HUES48 (cell line): ENCODE data around the gene CYBRD1.
"Not testable (repeated sequence)": the region's sequence is repeated elsewhere in the genome, so short reads cannot be mapped to it uniquely, and the experiment has no call there.

Experiments used
- H3K27ac ChIP-seq: one replicate; pipeline ENCODE4 v1.7.0; 2013; ENCODE audit warnings: low read depth, low read length, inconsistent platforms
- H3K27me3 ChIP-seq: 2 replicates; pipeline ENCODE4 v1.6.1; 2013; ENCODE audit warnings: mild to moderate bottlenecking, low read length; ENCODE audit not compliant: control insufficient read depth, insufficient read depth
- H3K36me3 ChIP-seq: 2 replicates; pipeline ENCODE4 v1.6.1; 2013; ENCODE audit warnings: low read length; ENCODE audit not compliant: control insufficient read depth, insufficient read depth
- H3K4me1 ChIP-seq: 2 replicates; pipeline ENCODE4 v1.6.1; 2013; ENCODE audit warnings: mild to moderate bottlenecking, low read length; ENCODE audit not compliant: control insufficient read depth, insufficient read depth
- H3K4me3 ChIP-seq: 2 replicates; pipeline ENCODE4 v1.5.1; 2013; ENCODE audit warnings: mild to moderate bottlenecking, low read depth, low read length
- H3K9ac ChIP-seq: 2 replicates; pipeline ENCODE4 v1.6.1; 2013; ENCODE audit warnings: mild to moderate bottlenecking, low read depth, low read length, moderate library complexity
- H3K9me3 ChIP-seq: 2 replicates; pipeline ENCODE4 v1.6.1; 2013; ENCODE audit warnings: low read length; ENCODE audit not compliant: control insufficient read depth, insufficient read depth

Gene CYBRD1

GRCh38 chr2:171516793-171517192 lies 5.5 kb upstream of the CYBRD1 start:
- Histone ChIP-seq H3K9ac (no peak overlapping the region), H3K9me3 (no peaks in the 10 kb centered on the region), H3K4me3 (no peak overlapping the region), H3K27ac (no peak overlapping the region), H3K4me1 (peaks cover 15% of the 10 kb centered on the region), H3K27me3 (peaks cover 8% of the 10 kb centered on the region), H3K36me3 (no peaks in the 10 kb centered on the region)

GRCh38 chr2:171520471-171520870 lies 1.8 kb upstream of the CYBRD1 start:
- Histone ChIP-seq H3K9me3 (no peaks in the 10 kb centered on the region), H3K27ac (no peak overlapping the region), H3K9ac (no peak overlapping the region), H3K27me3 (peaks cover 14% of the 10 kb centered on the region), H3K4me3 (no peak overlapping the region), H3K36me3 (no peaks in the 10 kb centered on the region), H3K4me1 (peaks cover 21% of the 10 kb centered on the region)

GRCh38 chr2:171521361-171522051 lies 768 bp upstream of the CYBRD1 start:
- Histone ChIP-seq H3K27me3 (peaks cover 14% of the 10 kb centered on the region), H3K9me3 (no peaks in the 10 kb centered on the region), H3K36me3 (no peaks in the 10 kb centered on the region), H3K9ac (peak overlapping the region; percentile 59; the same call in 1 of the 2 replicates), H3K4me1 (peaks cover 19% of the 10 kb centered on the region), H3K27ac (no peak overlapping the region), H3K4me3 (peak overlapping the region; percentile 90)

- no peaks in the 10 kb centered on the region for H3K9me3 ChIP-seq
- peaks cover 19% of the 10 kb centered on the region for H3K4me1 ChIP-seq
- H3K4me3 ChIP-seq = peak overlapping the region; percentile 90
- H3K27me3 ChIP-seq = peaks cover 14% of the 10 kb centered on the region
- no peaks in the 10 kb centered on the region for H3K36me3 ChIP-seq
- peak overlapping the region; percentile 59 for H3K9ac ChIP-seq
- peak overlapping the region; percentile 61 for H3K27ac ChIP-seq
Observed at GRCh38 chr2:171522788-171523087, 464 bp downstream of the CYBRD1 start.

GRCh38 chr2:171523088-171524017 lies 1.1 kb downstream of the CYBRD1 start:
- H3K27ac ChIP-seq = peak overlapping the region; percentile 69
- peaks cover 19% of the 10 kb centered on the region for H3K4me1 ChIP-seq
- no peaks in the 10 kb centered on the region for H3K9me3 ChIP-seq
- peak overlapping the region; percentile 90 for H3K4me3 ChIP-seq
- no peaks in the 10 kb centered on the region for H3K36me3 ChIP-seq
- H3K27me3 ChIP-seq = peaks cover 14% of the 10 kb centered on the region
- peak overlapping the region; percentile 59 for H3K9ac ChIP-seq

- peak overlapping the region; percentile 69 for H3K27ac ChIP-seq
- H3K9me3 ChIP-seq = no peaks in the 10 kb centered on the region
- peak overlapping the region; percentile 90 for H3K4me3 ChIP-seq
- peaks cover 14% of the 10 kb centered on the region for H3K27me3 ChIP-seq
- no peaks in the 10 kb centered on the region for H3K36me3 ChIP-seq
- peak overlapping the region; percentile 40 for H3K9ac ChIP-seq
- H3K4me1 ChIP-seq = peaks cover 19% of the 10 kb centered on the region
Observed at GRCh38 chr2:171524018-171524401, 1.7 kb downstream of the CYBRD1 start.

GRCh38 chr2:171529914-171530313 lies 7.6 kb downstream of the CYBRD1 start:
- H3K27ac ChIP-seq = no peak overlapping the region
- H3K9me3 ChIP-seq = peaks cover 4% of the 10 kb centered on the region; the same call in 1 of the 2 replicates
- no peak overlapping the region for H3K9ac ChIP-seq
- no peaks in the 10 kb centered on the region for H3K36me3 ChIP-seq
- no peaks in the 10 kb centered on the region for H3K4me1 ChIP-seq
- no peak overlapping the region for H3K4me3 ChIP-seq
- H3K27me3 ChIP-seq = no peaks in the 10 kb centered on the region

- Histone ChIP-seq H3K4me1 (no peaks in the 10 kb centered on the region), H3K4me3 (no peak overlapping the region), H3K9ac (no peak overlapping the region), H3K9me3 (peaks cover 4% of the 10 kb centered on the region; the same call in 1 of the 2 replicates), H3K36me3 (no peaks in the 10 kb centered on the region), H3K27me3 (no peaks in the 10 kb centered on the region), H3K27ac (no peak overlapping the region)
Observed at GRCh38 chr2:171530378-171530777, 8.1 kb downstream of the CYBRD1 start.

- not testable (repeated sequence) for H3K36me3 ChIP-seq, H3K9me3 ChIP-seq, H3K4me1 ChIP-seq, H3K4me3 ChIP-seq, H3K27me3 ChIP-seq, H3K27ac ChIP-seq, H3K9ac ChIP-seq
Observed at GRCh38 chr2:171530859-171531258, 8.6 kb downstream of the CYBRD1 start.

GRCh38 chr2:171531291-171531690 lies 9.0 kb downstream of the CYBRD1 start:
- no peak overlapping the region for H3K27ac ChIP-seq
- no peaks in the 10 kb centered on the region for H3K27me3 ChIP-seq
- H3K4me3 ChIP-seq = no peak overlapping the region
- no peaks in the 10 kb centered on the region for H3K4me1 ChIP-seq
- H3K9ac ChIP-seq = no peak overlapping the region
- H3K9me3 ChIP-seq = peaks cover 4% of the 10 kb centered on the region; the same call in 1 of the 2 replicates
- H3K36me3 ChIP-seq = no peaks in the 10 kb centered on the region

GRCh38 chr2:171531836-171532450 lies 9.7 kb downstream of the CYBRD1 start:
- Histone ChIP-seq H3K9ac (no peak overlapping the region), H3K4me1 (no peaks in the 10 kb centered on the region), H3K4me3 (no peak overlapping the region), H3K9me3 (peaks cover 4% of the 10 kb centered on the region; the same call in 1 of the 2 replicates), H3K36me3 (no peaks in the 10 kb centered on the region), H3K27ac (no peak overlapping the region), H3K27me3 (no peaks in the 10 kb centered on the region)
